NCI-H2196 (cell line): ENCODE results near the gene ATRIP.

ENCODE experiments used
- DNase-seq: peaks from one replicate; lab custom pipeline; 2025; ENCODE audit not compliant: unreplicated experiment; lab: John Stamatoyannopoulos, UW

The ATRIP gene

DNA sequence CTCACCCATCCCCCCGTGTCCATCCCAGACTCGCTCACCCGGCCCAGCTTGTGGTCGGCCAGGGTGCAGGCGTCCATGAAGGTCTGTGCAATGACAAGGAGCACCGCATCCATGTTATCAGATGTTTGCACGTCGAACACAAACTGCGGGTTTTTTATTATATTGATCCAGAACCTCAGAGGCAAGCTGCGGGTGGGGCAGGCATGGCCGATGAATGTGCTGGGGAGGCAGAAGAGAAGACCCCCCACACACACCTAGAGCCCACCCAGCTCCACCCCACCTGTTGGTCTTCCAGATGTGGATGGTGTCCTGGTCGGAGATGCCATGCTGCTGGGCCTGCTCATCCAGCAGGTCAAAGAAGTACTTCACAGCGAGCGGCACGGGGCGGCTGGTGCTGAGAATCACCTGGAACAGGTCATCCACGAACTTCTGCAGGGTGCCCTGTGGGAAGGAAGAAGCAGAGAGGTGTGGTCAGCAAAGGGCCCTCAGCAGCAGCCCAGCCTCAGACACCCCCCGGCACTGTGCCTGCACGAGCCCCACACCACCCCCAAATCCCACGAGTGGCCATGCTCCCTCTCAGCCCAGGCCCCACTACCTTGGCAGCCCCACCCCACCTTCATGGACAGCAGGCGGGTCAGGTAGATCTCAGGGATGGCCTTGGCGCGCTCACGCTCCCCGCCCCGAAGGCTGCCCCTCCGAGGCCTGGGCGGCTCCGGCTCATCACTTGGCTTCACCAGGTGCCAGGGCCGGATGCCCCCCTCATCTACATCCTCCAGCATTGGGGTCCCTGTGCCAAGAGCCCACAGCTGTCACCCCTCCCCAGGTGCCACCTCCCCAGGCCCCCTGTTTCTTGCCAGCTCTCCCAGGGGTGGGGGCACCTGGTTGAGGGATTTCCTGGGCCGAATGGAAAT, 37.0 kb upstream of the ATRIP start:
- DNase-seq, result no peak

DNA sequence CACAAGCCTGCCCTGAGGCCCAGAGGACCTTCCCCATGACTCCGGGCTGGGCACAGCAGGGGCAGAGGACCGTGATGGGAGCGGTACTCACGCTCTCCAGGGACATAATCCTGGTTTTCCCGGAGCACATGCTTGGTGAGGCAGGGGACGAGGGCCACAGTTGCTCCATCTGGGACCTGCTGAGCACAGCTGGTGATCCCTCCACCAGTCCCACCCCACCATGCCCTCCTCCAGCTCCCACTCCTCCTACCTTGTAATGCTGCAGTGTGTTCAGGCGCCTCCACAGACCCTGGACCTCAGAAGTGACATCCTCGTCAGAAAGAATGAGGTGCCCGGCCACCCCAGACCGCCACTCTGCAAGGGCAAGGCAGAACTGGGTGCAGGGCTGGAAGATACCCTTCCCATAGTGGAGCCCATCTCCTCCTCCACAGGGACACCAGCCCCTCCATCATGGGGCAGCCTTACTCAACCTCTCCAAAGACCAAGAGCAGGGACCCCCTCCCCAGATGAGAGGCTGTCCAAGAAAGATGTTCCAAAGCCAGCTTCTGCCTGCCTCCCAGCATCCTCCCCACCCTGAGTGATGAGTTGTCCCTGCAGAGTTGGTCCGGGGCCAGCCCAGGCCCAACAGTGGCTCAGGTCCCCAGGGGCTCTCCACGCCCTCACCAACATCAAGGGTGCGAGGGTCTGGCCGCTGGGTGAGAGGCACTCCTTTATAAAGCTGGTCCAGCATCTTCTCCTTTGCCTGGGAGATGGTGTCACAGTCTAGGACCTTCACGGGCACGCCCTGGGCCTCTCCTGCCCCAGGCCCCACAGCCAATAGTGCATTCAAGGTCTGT, 36.1 kb upstream of the ATRIP start:
- DNase-seq, result no peak

DNA sequence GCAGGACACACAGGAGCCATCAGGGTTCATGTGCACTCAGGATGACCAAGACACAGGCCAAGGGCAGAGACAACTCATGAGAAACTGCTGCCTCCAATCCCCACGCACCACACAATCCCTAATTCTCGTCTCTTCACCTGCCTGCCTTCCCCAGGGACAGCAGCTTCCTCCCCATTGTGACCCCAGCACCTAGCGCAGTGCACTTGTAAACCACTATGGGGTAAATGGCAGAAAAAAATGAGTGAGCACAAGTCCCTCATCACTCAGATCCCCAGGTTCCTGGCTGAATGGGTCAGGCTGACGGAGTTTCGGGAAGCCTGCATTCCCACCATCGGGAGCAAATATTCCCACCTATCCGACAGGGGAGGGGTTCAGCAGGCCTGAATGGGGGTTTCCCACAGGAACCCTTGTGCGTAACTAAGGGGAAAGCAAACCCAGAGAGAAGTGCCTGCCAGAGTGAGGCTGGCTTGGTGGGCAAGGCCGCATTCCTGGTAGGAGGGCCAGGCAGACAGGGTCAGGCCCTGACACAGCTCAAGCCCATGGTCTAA, 35.4 kb upstream of the ATRIP start:
- no peak for DNase-seq

DNA sequence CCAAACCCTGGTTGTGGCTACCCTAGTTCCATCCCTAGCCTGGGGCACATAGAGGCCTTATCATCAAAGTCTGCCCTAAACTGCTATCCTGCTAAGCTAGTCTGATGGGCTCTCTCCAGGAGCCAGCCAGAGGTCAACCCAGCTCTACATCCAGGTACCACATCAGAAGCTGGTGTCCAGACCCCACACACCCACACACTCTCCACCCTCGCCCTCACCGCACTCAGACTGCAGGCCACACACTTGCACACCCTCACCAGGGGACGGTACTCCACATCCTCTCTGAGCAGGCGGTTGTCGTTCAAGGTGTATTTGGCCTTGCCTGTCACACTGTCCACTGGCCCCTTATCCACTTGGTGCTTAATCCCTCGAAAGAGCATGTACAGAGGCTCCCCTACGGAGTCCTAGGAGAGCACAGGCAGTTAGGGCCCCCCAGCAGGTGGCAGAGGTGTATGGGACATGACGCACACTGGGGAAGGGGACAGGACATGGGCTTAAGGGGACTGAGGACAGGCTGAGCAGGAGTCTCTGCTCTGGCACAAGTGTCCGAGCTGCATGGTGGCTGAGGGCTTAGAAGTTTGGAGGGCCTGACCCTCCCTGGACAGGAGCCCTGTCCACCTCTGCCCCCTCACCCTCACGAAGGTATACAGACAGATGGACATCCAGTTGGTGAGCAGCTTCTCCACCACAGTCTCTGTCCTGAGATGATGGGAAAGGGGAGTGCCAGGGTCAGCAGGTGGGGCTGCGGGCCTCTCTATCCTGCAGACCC, 34.7 kb upstream of the ATRIP start:
- DNase-seq, result no peak

DNA sequence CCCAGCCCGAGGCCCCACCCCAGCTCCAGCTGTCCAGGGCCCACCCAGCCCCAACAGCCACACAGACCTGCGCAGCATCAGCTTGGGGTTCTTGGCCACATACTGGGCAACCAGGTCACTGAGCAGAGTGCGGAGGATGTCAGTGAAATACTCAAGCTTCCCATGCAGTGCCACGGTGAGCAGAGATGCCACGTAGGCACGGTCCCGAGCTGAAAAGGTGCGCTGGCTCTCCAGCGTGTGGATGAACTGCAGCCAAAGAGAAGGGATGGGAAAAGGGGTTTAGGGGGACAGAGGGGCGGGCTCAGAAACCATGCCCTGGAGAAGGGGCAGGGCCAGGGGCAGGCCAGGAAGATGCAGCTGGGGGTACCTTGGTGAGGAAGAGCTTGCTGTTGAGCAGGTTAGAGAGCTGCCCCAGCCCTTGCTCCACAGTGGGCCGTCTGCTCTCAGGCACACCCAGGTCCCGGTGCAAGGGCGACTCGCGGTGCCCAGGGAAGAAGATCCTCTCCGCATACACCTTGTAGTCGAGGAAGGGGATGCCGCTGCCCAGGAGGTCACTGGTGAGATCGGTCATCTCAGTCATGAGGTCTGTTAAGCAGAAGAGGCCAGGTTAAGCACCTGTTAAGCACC, 34.0 kb upstream of the ATRIP start:
- no peak for DNase-seq

DNA sequence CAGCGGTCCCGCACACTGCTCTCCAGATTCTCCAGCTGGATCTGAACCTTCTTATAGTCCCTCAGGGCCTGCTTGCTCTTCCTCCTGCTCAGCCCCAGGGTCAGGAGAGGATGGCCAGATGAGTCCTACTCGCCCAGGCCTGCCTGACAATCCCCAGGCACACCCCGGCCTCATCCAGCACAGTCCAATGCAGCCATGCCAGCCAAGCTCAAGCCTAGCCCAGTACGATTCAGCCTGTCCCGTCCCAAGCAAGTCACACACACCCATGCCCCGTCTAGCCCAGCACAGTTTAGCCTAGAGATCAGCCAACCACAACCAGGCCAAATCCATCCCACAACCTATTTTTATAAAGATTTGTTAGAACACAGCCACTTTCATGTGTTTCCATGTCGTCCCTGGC, 33.5 kb upstream of the ATRIP start:
- DNase-seq, result no peak

DNA sequence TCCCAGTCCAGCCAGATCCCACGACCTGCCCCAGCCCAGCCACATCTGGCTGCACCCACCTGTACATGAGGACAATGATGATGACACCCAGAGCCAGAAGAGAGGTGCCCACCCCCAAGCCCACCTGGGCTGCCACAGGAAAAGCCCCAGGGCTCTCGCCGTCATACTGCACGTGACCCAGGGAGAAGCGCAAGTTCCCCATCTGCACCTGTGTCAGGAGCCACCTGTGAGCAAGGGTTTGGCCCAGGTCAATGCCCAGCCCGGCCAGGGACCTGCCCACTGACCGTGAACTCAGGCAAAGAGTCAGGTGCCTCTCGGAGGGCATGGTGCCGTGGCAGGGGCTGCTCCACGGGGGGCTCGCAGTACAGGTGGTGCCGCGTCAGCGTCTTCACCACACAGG, 32.9 kb upstream of the ATRIP start:
- no peak for DNase-seq

DNA sequence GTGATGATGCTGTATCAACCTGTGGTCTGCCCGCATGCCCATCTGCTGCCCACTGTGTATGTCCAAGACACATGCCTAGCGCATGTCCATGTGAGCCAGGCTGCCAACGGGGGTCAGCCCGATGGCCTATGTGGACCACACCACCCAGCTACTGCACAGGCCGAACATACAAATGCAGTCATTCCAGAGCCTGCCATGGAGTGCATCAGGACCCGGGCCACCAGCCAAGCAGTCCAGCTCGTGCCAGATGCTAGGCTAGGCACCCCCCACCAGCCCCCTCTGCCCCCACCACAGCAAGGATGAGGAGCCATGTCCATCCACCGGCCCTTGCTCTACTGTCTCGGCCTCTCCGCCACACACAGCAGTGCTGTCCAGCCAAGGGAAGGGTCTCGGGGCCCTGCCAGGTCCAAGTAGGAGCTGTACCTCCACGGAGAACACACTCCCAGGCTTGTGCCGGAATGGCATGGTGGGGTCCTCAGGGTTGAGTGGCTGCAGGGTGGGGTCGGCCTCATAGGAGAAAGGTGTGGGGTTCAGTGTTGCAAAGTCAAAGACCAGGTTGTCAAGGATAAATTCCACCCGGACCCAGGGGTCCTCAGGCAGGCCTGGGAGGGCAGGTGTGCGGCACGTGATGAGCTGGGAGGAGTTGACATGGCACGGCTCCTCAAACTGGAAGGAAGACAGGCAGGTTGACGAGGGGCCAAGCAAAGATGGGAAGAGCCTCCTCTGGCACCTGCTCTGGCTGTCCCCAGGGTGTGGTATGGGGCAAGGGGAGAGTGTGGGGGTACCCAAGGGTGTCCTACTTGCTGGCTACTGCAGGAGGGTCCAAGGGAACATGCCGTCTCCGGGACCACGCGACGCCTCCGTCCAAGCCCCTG, 31.9 kb upstream of the ATRIP start:
- no peak for DNase-seq

DNA sequence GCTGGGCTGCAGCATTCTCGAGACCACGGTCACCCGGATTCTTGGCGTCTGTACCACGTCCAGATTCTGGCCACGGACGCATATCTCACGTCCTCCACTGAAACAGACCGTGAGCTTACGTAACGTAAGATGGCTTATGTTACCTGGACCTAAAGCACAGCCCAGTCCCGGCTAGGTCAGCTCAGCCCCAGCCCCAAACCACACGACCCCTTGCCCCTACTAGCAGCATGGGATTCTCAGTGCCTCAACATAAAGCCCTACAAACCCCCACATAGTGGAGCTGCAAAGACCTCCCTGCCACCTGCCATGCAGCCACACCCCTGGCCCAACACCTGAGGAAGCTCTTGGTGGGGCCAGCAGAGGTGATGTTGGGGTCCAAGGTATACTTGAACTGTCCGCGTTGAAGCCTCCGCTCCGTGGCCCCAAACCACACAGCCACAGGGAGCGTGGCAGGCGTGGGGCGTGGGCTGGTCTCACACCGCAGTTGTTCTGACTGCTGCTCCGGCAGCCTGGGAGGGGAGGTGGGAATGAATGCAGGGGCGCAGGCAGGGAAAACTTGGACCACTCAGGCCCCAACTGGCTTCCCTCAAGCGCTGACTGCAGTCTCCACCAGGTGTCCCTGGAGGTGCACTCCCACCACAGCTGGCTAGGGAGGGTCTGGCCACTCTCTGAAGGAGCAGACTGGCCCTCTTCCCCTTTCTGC, 31.1 kb upstream of the ATRIP start:
- DNase-seq, result no peak

DNA sequence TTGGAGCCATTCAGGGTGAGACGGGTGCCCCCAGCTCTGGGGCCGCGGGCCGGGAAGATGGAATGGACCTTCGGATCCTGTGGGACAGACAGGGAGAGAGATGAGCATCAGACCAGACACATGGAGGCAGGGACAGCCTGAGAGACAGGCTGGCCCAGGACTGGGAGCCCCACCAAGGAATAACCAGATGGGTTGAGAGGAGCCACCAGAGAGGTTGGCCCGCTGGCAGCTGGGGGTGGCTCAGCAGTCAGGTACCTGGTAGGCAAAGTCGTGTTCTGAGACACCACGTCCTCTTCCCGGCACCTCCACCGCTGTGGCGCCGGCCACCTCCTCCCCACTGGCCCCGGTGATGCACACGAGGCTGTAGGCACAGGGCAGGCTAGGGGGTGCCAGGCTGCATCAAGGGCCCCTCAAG, 30.4 kb upstream of the ATRIP start:
- no peak for DNase-seq

DNA sequence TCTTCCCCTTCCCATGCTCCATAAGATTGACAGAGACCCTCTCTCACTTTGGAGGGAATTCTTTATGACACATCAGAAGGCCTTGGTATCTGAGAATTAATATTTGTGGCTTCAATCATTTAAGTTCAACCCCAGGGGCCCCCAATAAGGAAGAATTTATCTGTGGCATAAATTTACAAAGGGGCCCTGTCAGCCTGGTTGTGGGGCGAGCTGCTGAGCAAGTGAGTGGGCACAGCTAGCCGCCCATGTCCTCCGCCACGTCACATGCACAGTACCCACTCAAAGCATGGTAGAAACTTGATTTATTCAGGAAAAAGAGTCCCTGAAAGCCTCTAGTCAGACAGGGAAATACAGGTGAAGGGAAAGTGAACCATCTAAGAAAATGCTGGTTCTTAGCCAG, 30.0 kb upstream of the ATRIP start:
- DNase-seq, result no peak

DNA sequence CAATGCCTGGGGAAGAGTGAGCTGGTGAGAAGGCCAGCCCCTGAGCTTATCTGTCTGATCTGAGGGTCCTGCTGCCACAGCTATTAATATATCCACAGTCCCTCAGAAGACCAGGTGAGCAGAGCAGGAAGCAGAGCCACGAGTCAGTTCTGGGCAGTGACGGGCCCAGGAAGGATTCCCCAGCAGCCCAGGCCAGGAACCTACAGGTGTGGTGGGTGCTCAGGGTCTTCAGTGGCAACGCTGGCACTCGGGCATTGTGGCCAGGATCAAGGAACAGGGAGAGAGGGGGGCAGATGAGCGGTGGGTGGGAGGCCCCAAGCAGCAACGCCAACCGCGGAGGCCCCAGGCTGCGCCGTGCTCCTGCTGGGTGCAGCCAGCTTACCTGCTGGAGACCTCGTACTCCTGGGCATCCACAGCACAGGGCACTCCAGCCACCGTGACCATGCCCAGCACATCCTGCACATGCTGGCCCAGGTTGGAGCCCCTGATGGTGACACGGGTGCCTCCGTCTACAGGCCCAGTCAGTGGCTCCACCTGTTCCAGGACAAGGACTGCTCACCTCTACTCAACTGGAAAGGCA, 28.9 kb upstream of the ATRIP start:
- DNase-seq, result no peak

DNA sequence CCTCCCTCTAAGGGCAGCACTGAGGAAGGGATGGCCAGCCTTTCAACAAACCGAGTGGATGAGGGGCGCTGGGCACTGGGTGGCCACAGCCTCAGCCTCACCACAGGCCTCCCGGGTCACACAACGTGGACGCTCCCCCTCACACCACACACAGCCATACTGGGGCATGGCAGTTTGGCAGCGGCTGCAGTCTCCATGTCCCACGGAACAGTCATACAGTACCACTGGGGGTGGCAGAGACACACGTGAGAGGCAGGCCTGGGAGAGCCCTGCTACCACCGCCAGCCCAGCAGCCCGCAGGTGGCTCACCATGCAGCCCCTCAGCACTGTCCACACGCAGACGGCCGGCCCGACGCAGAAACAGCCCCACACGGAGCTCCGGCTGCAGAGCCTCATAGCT, 28.4 kb upstream of the ATRIP start:
- DNase-seq, result no peak

DNA sequence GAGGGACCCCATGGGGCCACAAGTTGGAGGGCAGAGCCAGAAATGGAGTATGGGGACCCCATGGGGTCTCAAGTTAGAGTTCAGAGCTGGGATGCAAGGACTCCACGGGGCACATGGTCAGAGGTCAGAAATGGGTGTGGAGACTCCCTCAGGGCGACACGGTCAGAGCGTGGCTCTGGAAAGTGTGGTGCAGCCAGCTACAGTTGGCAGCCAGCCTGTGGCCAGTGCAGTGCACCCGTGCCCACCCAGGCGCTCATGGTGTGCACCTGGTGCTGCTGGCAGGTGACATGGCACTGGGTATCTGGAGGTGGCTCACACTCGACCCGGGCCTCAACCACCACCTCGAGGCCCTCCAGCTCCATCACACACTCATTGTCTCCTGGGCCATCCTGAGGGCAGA, 27.9 kb upstream of the ATRIP start:
- DNase-seq, result no peak

DNA sequence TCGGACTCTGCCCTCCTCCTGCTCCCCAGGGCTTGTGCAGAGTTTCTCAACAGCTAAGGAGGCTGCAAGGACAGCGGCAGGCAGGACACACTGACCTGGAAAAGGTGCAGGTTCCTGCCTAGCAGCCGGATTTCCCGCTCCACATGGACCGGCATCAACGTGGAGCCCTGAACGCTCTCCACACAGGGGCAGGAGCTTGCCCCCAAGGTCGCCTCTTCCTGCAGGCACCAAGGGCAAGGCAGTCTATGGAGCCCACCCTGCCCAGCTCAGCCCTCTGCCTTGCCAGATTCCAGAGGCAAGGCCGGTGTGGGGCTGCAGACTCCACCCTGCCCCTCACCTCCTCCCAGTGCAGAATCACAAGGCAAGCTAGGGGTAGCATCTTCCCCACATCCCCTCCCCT, 27.4 kb upstream of the ATRIP start:
- DNase-seq, result no peak

DNA sequence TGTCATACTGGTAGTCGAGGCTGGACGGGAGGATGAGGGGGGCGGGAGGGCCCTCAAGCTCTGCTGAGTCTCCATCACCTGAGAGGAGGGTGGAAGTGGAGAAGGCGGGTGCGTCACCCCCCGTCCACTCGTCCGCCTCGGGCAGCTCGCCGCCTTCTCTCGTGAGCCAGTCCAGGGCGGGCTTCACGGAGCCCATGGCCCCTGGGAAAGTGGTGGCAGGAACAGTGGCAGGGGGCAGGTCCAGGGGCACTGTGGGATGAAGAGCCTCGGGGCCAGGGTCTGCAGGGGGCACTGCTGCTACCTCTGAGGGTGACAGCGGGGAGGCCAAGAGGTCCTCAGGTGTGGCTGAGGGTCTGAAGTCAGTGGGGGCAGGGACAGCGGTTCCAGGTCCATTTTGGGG, 26.9 kb upstream of the ATRIP start:
- DNase-seq, result no peak

DNA sequence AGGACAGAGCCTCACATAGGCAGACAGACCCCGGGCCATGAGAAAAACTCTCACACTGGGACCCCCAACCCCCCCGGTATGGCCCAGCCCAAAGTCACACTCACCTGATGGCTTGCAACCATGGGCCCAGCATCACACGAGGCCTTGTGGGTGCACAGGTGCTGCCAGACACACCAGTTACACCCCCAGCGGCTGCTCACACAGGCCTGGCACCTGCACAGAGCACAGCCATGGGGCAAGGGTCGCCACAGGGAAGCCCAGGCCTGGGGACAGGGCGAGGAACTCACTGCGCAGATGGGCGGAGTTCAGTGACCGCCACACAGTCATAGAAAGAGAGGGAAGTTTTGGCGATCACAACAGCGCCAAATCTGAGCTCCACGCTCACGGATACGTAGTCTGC, 26.0 kb upstream of the ATRIP start:
- no peak for DNase-seq

DNA sequence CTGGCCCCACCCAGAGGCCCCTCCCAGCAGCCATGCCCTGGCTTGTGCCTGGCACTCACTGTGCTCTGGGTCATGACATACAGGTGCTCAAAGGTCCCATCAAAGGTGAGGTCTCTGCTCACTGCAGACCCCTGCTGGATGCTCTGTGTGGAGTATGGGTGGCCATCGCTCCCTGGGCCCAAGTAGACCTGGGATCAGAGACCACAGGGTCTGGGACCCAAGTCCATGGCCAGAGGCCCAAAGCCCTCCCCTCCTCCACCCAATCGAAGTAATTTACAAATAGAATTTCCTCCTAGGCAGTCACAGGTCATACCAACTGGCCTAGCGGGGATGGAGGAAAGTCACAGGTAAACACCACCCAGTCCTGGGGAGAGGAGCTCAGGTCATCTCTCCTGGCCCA, 24.3 kb upstream of the ATRIP start:
- DNase-seq, result no peak

DNA sequence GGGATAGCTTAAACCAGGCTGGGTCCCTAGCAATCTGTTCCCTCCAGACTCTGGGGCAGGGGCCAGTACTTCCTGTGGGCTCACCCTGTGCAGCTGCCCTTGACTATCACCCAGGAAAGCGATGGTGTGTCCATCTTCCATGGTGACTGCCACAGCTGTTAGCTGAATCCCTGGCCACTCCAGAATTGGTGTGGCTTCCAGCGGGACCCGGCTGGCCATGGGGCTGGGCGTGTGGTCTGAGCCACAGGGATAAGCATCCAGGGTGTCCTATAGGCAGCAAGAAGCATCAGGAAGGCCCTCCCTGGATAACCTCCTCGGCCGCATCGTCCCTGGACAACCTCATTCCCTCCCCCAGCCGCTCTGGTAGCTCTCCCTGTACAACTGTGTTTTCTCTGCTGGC, 23.9 kb upstream of the ATRIP start:
- DNase-seq, result no peak
